ENCODE measurements around the gene WNK2. TPM values are rescaled to one million over a fixed set of nuclear protein-coding genes. Genes with fewer than 3 reads are reported as not detected.

The WNK2 gene
- total and polyA plus RNA-seq, 12 donors: 16.6 to 236 (median 178) TPM

- intact Hi-C loops (cut with DNase I): no loop called here
- no peak for ATAC-seq
- Histone ChIP-seq H3K36me3 (no peaks in the 10 kb centered on the region), H3K4me1 (peaks cover 19 to 56% (median 39%) of the 10 kb centered on the region in 9 donors), H3K9me3 (peaks cover 0 to 6% (median 0%) of the 10 kb centered on the region in 11 donors), H3K4me3 (no peak overlapping the region), H3K27ac (peak overlapping the region in 2 of 10 donors; percentile 41 to 42), H3K27me3 (peaks cover 0 to 3% (median 0%) of the 10 kb centered on the region in 7 donors)
- DNase-seq: no peak
- TF ChIP-seq CTCF (IDR thresholded peaks at IDR 0.05): no peak
- 84 to 89% methylated on average over 13 to 15 of the region's 15 CpGs for WGBS, 2 donors
Measured at GRCh38 chr9:93210324-93210973, 26.5 kb downstream of the WNK2 start.

DNA sequence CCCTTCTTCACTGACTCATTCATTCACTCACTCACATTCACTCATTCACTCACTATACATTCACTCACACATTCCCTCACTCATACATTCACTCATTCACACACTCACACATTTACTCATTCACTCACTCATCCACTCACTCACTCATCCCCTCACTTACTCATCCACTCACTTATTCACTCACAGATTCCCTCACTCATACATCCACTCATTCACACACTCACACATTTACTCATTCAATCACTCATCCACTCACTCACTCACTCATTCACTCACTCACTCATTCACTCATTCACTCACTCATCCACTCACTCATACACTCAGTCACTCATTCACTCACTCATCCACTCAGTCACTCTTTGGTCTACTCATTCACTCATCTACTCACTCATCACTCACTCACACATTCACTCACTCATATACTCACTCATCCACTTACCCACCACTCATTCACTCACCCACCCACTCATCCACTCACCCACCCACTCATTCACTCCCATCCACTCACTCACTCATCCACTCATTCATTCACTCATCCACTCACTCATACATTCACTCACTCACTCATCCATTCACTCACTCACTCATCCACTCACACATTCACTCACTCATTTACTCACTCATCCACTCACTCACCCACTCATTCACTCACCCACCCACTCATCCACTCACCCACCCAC lies 27.2 kb downstream of the WNK2 start:
- H3K27me3 ChIP-seq: peaks cover 0 to 3% (median 0%) of the 10 kb centered on the region in 7 donors
- H3K9me3 ChIP-seq: peaks cover 0 to 12% (median 0%) of the 10 kb centered on the region in 11 donors
- H3K36me3 ChIP-seq: no peaks in the 10 kb centered on the region
- intact Hi-C loops (cut with DNase I): no loop called here
- ATAC-seq: no peak
- no peak overlapping the region for H3K4me3 ChIP-seq
- no peak for DNase-seq
- H3K4me1 ChIP-seq: peaks cover 16 to 49% (median 32%) of the 10 kb centered on the region in 9 donors
- no peak for TF ChIP-seq CTCF (IDR thresholded peaks at IDR 0.05)
- peak overlapping the region in 1 of 10 donors; percentile 41 for H3K27ac ChIP-seq

- Histone ChIP-seq H3K36me3 (no peaks in the 10 kb centered on the region), H3K27me3 (peaks cover 0 to 3% (median 0%) of the 10 kb centered on the region in 7 donors), H3K27ac (no peak overlapping the region), H3K4me1 (peaks cover 11 to 44% (median 27%) of the 10 kb centered on the region in 9 donors), H3K4me3 (no peak overlapping the region), H3K9me3 (peaks cover 0 to 12% (median 0%) of the 10 kb centered on the region in 11 donors)
- DNase-seq: no peak
- no peak for TF ChIP-seq CTCF (IDR thresholded peaks at IDR 0.05)
- intact Hi-C loops (cut with DNase I): no loop called here
- ATAC-seq: no peak
- 93 to 95% methylated on average over 3 of the region's 3 CpGs for WGBS, 2 donors
Measured at GRCh38 chr9:93211654-93212001, 27.7 kb downstream of the WNK2 start.

GRCh38 chr9:93212409-93212808 lies 28.5 kb downstream of the WNK2 start:
- intact Hi-C loops (cut with DNase I): no loop called here
- Histone ChIP-seq H3K9me3 (peaks cover 0 to 12% (median 0%) of the 10 kb centered on the region in 11 donors), H3K4me1 (peaks cover 3 to 41% (median 24%) of the 10 kb centered on the region in 9 donors), H3K27ac (peak overlapping the region in 7 of 10 donors; percentile 3 to 56 (median 43)), H3K36me3 (no peaks in the 10 kb centered on the region), H3K27me3 (peaks cover 0 to 3% (median 0%) of the 10 kb centered on the region in 7 donors), H3K4me3 (no peak overlapping the region)
- no peak for ATAC-seq
- no peak for DNase-seq
- 47 to 59% methylated on average over 5 of the region's 5 CpGs for WGBS, 2 donors
- no peak for TF ChIP-seq CTCF (IDR thresholded peaks at IDR 0.05)

Measured in heart right ventricle (tissue), 16 donors.